HG03064 (cell line): Measurements from ENCODE around the gene PHACTR3.
"Not testable (repeated sequence)": the region's sequence is repeated elsewhere in the genome, so short reads cannot be mapped to it uniquely, and the experiment has no call there.

ENCODE experiments used
- ATAC-seq: cut with Tn5 transposase; IDR thresholded peaks from one replicate; pipeline ENCODE4 v1.9.1; 2021; ENCODE audit warnings: low read depth; ENCODE audit not compliant: unreplicated experiment

Gene PHACTR3

DNA sequence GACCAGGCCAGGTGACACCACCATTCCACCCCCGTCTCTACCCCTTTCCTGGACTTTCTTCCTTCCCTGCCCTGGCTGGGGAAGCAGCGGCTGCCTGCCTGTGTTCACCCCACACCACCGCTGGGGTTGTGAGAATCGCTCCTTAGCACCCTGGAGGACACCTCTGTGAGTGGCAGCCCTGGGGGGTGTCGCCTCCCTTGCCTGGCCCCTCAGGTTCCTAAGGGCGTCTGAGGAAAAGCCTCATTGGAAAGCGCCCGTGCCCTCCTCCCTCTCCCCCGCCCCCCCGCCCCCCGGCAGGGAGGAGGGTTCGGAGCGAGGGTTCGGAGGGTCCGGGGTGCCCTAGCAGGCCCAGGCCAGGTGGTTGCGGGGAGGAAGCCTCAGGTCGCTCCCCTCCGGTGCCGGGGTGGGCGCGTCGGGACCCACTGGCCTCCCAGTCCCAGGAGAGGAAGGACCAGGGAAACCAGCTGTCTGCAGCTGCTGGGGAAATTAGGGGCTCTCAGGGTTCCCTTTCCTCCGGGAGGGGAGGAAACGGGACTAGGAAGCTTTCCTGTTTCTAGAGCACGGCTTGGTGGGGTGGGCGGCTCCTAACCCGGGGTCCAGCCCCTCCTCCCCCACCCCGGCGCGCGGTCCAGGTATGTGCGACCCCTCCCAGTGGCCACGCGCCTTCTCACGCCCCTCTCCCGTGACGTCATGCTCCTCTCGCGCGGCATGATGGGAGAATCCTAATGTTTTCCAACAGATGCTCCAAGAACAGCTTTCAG, at the start of gene PHACTR3:
TSS of gene PHACTR3 (plus strand) at position 760 of the 761 bp plus-strand sequence. CDS start 475 bp downstream, outside the sequence.
- no peak for ATAC-seq

DNA sequence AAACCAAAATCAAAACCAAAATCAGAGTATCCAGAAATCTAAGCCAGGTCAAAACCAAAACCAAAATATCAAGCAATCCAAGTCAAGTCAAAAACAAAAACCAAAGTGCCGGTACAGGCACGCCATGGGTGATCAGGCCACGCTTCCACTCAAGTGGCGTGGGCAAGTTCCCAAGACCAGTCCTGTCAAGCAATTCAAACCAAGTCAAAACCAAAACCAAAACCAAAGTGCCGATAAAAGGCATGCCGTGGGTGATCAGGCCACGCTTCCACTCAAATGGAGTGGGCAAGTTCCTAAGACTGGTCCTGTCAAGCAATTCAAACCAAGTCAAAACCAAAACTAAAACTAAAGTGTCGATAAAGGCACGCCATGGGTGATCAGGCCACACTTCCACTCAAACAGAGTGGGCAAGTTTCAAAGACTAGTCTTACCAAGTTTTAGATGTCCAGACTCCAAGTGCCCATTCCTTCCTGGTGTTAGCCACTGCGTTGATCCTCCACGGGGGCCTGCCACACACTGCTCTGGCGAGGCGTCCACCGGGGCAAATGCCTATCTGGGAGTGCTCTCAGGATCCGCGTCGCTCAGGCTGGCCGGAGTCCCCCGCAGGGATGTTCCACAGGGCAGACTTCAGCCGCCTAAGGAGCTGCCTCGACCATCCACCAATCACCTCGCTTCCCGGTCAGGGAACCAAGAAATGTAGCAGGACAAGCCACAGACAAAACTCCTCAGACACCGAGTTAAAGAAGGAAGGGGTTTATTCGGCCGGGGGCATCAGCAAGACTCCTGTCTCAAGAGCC, 46.4 kb upstream of the PHACTR3 start:
- not testable (repeated sequence) for ATAC-seq

DNA sequence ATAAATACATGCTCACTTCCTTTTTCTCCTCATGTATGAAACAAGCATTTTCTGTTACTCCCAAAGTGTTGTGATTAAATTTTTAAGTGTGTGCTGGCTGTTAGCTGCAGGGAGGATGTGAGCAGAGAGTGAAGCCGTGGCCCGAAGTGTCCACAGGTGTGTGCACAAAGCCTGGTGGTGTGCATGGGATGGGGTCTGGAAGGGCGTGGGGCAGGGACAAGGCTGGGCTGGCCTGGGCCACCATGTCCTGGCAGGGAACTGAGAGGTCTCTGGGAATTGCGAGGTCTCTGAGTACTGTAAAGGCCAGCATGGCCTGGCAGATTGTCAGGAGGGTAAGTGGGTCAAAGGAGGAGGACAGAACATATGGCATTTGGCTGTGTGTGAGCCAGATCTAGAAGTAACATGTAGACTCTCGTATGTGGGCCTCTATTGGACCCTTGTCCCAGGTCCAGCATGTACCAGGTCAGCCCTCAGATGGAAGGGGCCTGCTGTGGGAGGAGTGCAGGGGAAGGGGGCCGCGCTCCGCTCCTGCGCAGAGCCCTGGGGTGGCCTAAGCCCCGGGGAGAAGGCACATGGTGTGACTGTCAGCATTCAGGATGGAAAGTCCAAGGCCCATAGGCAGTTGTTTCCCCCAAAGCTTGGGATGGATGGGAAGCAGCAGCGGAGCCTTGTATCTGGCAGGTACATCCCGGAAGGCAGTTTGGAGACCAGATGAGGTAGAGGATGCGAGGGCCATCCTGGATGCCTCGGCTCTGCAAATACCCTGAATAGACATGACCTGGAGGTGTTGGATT, 45.1 kb upstream of the PHACTR3 start:
- ATAC-seq: no peak

DNA sequence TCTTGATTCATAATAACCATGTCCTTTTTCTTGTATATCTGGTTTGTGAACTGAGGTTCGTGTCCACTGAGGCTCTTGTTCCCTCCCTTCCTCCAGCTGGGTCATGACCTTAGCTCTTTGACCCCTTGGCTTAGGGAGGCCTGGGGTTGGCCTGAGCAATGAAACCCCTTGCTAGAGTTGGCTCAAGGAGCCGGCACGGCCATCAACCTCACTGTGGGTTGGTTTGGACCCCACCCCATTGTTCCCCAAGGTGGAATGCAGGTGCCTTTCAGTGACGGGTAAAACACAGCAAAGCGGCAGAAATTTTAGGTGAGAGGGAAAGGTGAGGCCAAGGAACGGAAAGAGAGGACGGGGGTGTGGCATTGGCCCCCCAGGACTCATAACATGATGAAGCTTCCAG, 44.5 kb upstream of the PHACTR3 start:
- ATAC-seq: no peak

DNA sequence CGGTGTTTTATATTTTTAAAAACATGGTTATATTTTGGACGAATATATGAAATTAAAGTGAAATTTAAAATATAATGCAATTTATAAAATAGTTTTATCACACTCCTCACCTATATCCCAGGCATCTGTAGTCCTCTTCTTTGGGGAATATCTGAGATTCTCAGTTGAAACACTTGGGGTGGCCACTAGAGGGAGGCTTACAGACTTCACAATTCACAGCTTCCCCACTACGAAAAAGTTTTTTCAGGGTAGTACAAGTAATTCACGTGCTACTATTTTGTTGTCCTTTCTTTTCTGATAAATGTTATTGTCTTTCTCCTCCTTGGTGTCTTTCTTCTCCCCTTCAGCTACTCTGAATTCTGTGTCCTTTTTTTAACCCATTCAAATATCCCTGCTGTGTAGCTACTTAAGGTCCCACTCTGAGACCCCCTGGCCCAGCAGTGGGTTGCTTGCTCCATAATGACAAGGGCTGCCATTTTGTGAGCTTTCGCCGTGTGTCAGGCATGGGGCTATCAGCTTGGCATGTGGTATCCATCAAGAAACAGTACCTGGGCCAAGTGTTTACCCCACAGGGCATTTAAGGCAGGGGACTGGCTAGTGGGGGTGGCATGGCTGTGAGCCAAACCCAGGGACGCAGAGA, 43.6 kb upstream of the PHACTR3 start:
- no peak for ATAC-seq

DNA sequence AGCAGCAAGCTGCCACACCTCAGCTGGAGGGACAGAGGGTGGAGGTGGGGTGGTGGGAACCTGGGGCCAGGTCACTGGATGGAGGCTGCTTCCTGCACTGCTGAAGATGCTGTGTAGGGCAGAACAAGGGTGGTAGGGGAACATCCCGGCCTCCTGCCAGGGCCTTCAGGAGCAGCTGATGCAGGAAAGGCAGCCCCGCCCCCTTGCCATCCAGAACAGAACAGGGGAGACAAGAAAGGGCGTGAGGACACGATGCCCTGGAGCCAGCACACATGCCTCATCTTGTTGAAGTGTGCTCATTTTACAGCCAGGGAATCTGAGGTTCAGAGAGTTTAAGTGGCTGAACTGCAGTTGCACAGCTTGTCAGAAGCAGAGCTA, 43.1 kb upstream of the PHACTR3 start:
- ATAC-seq: no peak

DNA sequence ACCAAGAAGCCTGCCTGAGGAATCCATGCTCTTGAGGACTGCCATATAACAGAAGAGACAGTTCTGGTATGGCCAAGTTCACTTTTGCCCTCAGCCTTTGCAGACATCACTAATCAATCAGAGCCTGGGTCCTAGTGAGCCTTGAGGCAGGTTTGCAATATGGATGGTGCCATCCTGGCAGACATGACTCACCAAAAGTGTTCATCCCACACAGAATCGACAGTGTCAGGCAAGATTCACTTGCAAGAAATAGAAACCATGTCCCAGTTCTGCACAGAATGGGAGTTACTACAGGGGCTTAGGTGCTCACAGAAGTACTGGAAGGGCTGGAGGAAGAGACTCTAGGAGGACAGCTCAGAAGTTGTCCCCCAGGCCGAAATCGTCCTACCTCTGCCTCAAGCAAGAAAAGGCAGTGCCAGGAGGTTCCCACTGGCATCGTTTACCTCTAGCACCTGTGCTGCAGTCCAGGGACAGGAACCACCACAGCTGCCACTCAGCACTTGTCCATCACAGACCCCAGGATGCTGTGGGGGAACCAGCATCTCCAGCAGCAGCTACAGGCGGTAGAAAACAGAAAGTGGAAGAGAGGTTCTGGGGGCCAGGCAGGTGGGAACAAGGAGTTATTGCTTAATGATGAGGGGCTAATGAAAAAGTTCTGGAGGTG, 42.6 kb upstream of the PHACTR3 start:
- no peak for ATAC-seq

DNA sequence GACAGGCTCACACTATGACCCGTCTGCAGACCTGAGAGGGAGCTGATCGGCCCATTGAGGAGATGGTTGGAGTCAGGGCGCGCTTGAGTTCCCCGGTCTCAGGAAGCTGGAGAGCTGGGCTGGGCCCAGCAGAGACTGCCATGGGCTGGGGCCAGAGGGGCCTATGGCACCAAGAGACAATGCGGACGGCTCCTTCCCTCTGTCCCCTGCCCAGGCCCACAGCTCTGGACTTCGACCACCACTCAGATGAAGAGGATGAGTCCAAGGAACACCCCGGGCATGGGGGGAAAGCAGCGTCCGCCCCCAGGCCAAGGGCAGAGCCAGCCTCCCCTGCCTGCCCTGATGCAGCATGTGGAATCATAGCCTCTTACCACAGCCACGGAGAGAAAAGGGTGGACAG, 40.2 kb upstream of the PHACTR3 start:
- no peak for ATAC-seq

DNA sequence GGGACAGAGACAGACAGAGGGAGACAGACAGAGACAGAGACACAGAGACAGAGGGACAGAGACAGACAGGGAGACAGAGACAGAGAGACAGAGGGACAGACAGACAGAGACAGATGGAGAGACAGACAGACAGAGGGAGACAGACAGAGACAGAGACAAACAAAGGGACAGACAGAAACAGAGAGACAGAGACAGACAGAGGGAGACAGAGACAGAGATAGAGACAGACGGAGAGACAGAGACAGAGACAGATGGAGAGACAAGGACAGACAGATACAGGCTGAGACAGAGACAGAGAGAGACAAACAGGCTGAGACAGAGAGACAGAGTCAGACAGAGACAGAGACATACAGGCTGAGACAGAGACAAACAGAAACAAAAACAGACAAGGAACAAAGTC, 39.4 kb upstream of the PHACTR3 start:
- ATAC-seq: no peak

DNA sequence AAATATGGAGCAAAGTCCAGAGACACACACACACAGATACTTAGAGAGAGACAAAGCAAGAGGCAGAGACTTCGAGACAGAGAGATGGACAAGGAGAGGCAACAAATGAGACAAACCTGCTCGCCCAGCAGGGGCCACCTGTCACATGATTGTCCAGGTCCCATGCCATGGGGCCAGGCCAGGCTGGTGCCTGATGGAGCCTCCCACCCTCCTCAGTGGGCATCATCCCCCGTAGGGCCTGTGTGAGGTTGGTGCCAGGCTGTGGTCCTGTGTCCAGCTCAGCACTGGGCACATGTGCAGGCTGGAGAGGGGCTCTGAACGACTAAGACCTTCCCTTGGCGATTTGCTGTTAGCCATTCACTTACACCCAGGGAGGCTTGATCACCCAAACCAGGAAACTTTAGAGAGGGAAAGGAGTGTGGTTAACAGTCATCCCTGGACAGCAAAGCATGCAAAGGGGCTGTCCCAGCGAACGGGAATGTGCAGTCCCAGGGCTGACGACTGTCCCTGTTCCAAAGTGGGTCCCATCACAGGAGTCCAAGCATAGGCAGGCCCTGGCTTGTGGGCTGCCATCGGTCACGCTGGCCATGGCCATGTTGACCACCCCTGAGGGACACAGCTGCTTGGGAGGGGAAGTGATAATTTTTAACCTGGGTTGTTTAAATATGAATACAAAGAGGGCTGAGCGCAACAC, 38.4 kb upstream of the PHACTR3 start:
- no peak for ATAC-seq

DNA sequence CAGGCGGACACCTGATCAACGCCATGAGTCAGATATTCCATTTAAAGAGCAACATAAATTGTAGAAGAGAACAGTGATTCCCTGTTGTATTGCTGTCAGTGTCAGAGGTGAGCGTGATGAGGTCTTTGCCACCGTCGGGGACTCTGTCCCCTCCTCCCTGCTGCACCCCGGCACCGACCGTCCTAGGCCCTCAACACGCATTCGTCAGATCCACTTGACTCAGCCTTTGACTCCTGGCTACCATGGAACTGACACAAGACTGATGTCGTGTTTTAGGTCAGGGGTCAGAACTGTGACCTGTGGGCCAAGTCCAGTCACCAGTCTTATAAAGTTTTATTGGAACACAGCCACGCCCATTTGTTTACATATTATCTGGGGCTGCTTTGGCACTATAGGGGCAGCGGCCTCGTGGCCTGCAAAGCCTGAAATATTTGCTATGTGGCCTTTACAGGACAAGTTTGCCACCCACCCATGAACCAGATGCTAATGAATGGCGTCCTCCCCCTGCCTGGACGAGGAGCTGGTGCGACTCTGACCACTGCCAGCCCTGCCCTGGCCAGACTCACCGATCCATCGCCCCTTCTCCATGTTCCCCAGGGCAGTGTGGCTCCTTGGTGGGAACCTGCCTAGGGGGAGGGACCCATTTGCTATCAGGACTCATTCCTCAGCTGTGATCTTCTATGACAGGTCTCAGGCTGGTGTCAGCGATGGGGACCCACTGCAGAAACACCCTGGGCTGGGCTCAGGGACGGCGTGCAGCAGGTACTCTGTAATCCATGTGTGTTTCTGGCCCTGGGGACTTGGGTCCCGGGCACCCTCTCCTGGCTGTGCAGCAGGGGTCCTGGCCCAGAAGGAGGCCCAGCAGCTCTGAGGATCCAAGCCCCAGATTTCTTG, 37.5 kb upstream of the PHACTR3 start:
- ATAC-seq: no peak

DNA sequence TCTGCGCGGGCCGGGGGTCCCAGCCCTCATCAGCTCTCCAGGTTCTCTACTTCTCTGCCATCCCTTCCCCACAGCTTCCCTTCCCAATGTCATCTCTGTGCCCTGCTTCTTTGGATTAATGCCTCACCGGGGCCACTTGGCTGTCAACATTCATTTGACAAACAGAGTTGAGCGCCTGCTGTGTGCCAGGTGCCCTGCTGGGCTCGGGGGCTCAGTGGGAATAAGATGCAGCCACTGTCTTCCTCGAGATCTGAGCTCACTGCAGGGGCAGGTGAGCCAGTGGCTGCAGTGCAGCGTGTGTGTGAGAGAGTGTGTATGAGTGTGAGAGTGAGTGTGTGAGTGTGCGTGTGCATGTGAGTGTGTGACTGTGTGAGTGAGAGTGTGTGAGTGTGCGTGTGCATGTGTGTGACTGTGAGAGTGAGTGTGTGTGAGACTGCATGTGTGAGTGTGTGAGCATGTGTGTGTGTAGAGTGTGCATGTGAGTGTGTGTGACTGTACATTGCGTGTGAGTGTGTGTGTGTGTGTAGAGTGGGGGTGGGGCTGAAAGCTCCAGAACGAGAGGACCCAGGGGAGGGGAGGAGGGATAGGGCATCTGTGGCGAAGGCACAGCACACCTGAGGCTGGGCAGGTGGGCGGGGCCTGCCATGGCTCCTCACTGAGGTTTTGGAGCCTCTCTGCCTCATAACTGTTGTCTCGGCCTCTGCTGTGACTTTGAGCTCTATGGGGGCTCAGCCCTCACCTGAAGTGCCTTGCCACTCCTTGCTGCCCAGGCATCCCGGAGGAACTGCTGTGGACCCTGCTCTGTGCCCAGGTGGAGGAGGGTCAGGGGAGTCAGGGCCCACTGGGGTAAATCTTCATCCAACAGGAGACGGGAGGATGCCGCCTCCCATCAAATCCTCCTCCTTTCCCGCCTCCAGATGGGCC, 36.5 kb upstream of the PHACTR3 start:
- no peak for ATAC-seq

DNA sequence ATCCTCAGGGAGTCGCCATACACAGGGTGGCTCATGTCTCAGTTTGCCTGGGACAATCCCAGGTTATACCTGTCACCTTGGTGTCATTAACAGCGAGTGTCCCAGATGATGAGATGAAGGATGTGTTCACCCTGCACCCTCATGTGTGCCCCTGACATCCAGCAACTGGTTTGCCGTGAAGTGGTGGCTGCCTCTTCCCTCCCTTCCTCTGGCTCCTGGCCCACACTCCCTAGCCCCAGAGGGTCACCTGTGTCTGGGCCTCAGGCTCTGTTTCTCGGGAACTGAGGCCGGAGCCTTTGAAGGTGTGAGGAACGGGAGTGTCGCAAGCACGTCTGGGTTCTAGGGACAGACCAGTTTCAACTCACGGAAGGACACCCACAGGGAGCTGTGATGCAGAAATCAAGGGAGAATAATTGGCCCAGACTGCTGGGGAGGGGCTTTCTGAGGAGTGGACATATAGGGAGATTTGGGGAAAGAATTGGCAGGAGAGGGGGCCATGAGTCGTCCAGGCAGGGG, 35.8 kb upstream of the PHACTR3 start:
- ATAC-seq: no peak

DNA sequence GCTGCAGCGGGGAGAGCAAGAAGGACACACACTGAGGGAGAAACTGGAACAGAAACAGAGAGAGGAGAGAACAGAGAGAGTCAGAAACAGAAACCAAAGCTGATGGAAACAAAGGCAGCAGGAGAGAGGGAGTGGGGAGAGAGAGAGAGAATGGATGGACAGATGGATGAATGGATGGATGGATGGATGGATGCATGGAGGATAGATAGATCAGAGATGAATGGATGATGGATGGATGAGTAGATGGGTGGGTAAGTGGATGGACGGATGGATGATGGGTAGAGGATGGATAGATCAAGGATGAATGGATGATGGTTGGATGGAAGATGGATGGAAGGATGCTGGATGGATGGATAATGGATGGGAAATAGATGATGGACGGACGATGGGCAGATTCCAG, 35.0 kb upstream of the PHACTR3 start:
- ATAC-seq: no peak

DNA sequence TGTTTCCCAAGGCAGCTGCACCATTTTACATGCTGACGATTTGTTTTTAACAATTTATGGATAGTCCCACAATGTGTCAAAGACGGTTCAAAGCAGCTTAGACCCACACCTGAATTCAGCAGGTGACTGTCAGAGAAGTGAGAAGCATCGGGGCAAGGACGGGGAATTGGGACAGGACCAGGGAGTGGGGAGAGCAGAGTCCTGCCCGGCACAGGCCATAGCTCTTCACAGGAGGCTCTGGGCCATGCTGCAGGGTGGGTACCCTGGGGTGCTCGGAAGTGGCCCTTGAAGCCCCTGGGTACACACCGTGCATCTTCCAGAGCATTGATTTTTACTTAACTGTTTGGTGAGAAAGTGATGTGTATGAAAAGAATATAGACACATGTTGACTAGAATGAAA, 33.2 kb upstream of the PHACTR3 start:
- no peak for ATAC-seq

DNA sequence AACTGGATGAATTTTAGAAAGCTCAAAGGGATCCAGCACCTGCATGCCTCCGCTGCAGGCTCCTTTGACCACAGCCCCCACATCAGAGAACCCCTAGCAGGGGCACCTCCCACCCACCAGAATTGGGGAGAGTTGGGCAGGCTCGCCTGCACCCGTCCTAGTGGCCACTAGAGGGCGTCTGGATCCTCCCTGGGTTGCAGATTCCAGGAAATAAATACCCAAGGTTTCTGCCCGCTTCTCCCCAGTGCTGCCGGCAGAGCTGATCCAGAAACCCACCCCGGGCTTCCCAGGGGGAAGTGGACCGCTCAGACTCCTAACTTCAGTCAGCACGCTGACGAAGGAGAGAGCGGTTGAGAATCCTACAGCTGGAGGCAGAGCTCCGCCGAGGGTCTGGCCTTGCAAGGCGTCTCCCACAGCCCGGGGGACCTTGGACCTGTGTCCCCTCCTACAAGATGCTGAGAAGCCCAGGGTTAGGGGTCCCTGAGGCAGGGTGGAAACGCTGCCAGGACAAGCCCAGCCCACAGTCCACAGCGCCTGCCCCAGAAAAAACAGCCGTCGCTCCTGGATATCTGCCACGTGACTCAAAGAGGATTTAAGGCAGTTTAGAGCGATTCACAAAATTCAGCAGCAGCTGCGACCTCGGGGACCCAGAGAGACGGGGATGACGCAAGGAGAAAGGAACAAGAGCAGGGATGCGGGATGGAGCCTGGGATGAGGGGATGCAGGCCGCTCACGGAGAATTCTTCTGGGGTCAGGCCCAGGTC, 32.6 kb upstream of the PHACTR3 start:
- no peak for ATAC-seq

DNA sequence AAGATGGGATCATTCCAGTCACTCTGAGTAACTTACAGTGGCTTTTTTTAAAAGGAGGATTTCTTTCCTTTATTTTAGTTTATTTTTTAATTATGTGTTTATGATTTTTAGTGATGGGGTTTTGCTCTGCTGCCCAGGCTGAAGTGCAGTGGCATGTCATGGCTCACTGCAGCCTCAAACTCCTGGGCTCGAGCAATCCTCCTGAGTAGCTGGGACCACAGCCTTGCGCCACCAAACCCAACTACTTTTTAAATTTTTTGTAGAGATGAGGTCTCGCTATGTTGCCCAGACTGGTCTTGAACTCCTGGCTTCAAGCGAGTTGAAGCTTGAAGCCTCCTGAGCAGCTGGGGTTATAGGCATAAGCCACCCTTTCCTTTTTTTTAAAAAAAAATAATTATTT, 31.8 kb upstream of the PHACTR3 start:
- no peak for ATAC-seq
